HEK293T (cell line): ENCODE data around the gene AGRP.
"Not testable (repeated sequence)": the region's sequence is repeated elsewhere in the genome, so short reads cannot be mapped to it uniquely, and the experiment has no call there.

ENCODE experiments used
- CTCF ChIA-PET: fragments of 350-600 bp; formaldehyde crosslinking; extraction: SDS; loops from one replicate; lab custom pipeline; 2021; ENCODE audit warnings: antibody characterized with exemption, inconsistent platforms; lab: Yijun Ruan, JAX
- POLR2A ChIA-PET: fragments of 350-600 bp; formaldehyde crosslinking; extraction: SDS; loops from one replicate; lab custom pipeline; 2020; ENCODE audit warnings: antibody characterized with exemption, inconsistent platforms; lab: Yijun Ruan, JAX
- DNase-seq: peaks from one replicate; pipeline ENCODE4 v3.0.0; 2012; ENCODE audit warnings: mixed read lengths; ENCODE audit errors: extremely low spot score
- ARNT ChIP-seq: fragments of 450-650 bp; IDR thresholded peaks from 2 replicates; pipeline ENCODE4 v1.6.1; 2017; ENCODE audit warnings: mild to moderate bottlenecking
- BHLHE40 ChIP-seq: fragments of 450-650 bp; IDR thresholded peaks from 2 replicates; pipeline ENCODE4 v1.6.1; 2016; ENCODE audit warnings: mild to moderate bottlenecking, moderate library complexity, borderline replicate concordance
- CTBP1 ChIP-seq: fragments of 450-650 bp; IDR thresholded peaks from 2 replicates; pipeline ENCODE4 v1.6.1; 2016; ENCODE audit warnings: borderline replicate concordance
- ELF4 ChIP-seq: fragments of 450-650 bp; IDR thresholded peaks from 2 replicates; pipeline ENCODE4 v1.6.1; 2017; ENCODE audit warnings: antibody characterized with exemption
- FOXA1 ChIP-seq: fragments of 450-650 bp; IDR thresholded peaks from 2 replicates; pipeline ENCODE4 v1.6.1; 2016; ENCODE audit warnings: mild to moderate bottlenecking
- FOXK2 ChIP-seq: fragments of 450-650 bp; IDR thresholded peaks from 2 replicates; pipeline ENCODE4 v1.6.1; 2016; ENCODE audit warnings: mild to moderate bottlenecking
- FOXM1 ChIP-seq: fragments of 450-650 bp; IDR thresholded peaks from 2 replicates; pipeline ENCODE4 v1.6.1; 2017; ENCODE audit warnings: mild to moderate bottlenecking, borderline replicate concordance
- HDGF ChIP-seq: fragments of 450-650 bp; IDR thresholded peaks from 2 replicates; pipeline ENCODE4 v1.6.1; 2017; ENCODE audit warnings: antibody characterized with exemption, borderline replicate concordance
- L3MBTL2 ChIP-seq: fragments of 450-650 bp; conservative IDR thresholded peaks from 2 replicates; pipeline ENCODE4 v1.6.1; 2016; ENCODE audit warnings: mild to moderate bottlenecking
- LEF1 ChIP-seq: fragments of 450-650 bp; IDR thresholded peaks from 2 replicates; pipeline ENCODE4 v1.6.1; 2017; ENCODE audit warnings: mild to moderate bottlenecking, borderline replicate concordance
- NFRKB ChIP-seq: fragments of 450-650 bp; IDR thresholded peaks from 2 replicates; pipeline ENCODE4 v1.6.1; 2016; ENCODE audit warnings: mild to moderate bottlenecking, moderate library complexity
- SP1 ChIP-seq: fragments of 450-650 bp; IDR thresholded peaks from 2 replicates; pipeline ENCODE4 v1.6.1; 2017
- SUZ12 ChIP-seq: fragments of 450-650 bp; IDR thresholded peaks from 2 replicates; pipeline ENCODE4 v1.6.1; 2016; ENCODE audit warnings: mild to moderate bottlenecking
- TARDBP ChIP-seq: fragments of 450-650 bp; IDR thresholded peaks from 2 replicates; pipeline ENCODE4 v1.6.1; 2016
- ZNF384 ChIP-seq: fragments of 450-650 bp; IDR thresholded peaks from 2 replicates; pipeline ENCODE4 v1.6.1; 2016
- TF ChIP-seq, protein P1 (sequence below): fragments of 450-650 bp; IDR thresholded peaks from 2 replicates; pipeline ENCODE4 v1.6.1; 2016

Gene AGRP

DNA sequence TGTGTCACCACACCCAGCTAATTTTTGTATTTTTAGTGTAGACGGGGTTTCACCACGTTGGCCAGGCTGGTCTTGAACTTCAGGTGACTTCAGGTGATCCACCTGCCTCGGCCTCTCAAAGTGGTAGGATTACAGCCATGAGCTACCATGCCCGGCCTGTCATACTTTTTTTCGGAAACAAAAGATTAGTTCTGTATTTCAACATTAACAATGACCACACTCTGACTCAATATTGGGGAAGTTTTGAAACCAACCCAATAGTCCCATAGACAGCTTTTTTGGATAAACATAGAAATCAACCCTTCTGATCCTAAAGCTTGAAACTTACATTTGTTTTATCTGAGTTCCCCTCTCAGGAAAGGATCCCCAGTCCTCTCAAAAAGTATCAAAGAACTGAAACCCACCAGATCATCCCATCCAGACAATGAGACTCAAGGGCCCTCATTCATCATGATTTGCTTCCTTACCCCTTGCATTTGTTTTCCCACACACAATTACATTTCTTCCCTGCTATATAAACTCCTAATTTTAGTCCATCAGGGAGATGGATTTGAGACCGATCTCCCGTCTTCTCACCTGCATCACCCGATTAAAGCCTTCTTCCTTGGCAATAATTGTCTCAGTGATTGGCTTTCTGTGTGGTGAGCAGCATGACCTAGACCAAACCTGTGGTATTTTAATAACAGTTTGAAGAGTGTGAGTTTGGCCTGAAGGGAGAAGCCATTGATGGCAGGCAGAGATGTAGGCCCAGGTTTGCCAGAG is 7.2 kb upstream of the AGRP start:
- DNase-seq, result no peak
- ChIA-PET POLR2A (interaction anchor here (2.4 kb wide), 1 partner anchor 9 kb away, joined by 11 read pairs; the partner anchor contains the start of gene ATP6V0D1), CTCF (interaction anchor here (0.6 to 2.4 kb wide), 4 partner anchors 9 to 31 kb away, joined by 3 to 12 read pairs (median 8); partner anchors contain the start of gene ATP6V0D1)
- no peak for TF ChIP-seq TARDBP
- no peak for TF ChIP-seq CTBP1
- no peak for TF ChIP-seq FOXK2
- TF ChIP-seq FOXM1, result no peak
- TF ChIP-seq SUZ12, result no peak
- TF ChIP-seq, protein P1, sequence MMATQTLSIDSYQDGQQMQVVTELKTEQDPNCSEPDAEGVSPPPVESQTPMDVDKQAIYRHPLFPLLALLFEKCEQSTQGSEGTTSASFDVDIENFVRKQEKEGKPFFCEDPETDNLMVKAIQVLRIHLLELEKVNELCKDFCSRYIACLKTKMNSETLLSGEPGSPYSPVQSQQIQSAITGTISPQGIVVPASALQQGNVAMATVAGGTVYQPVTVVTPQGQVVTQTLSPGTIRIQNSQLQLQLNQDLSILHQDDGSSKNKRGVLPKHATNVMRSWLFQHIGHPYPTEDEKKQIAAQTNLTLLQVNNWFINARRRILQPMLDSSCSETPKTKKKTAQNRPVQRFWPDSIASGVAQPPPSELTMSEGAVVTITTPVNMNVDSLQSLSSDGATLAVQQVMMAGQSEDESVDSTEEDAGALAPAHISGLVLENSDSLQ, result no peak
- TF ChIP-seq ELF4, result no peak
- TF ChIP-seq ZNF384, result no peak
- TF ChIP-seq LEF1, result no peak

GRCh38 chr16:67489401-67490083 is 6.2 kb upstream of the AGRP start:
- TF ChIP-seq LEF1 (no peak), ELF4 (no peak), L3MBTL2 (no peak), NFRKB (no peak), TARDBP (no peak), HDGF (no peak), FOXK2 (no peak), SUZ12 (no peak), FOXM1 (no peak), FOXA1 (no peak), SP1 (no peak), CTBP1 (no peak), ARNT (no peak), BHLHE40 (no peak), ZNF384 (no peak)
- TF ChIP-seq, protein P1, result no peak
- CTCF ChIA-PET, result interaction anchor here (0.7 to 1.7 kb wide), 6 partner anchors 8 to 388 kb away, joined by 3 to 9 read pairs (median 7); partner anchors contain the start of gene ATP6V0D1
- DNase-seq, result no peak
- POLR2A ChIA-PET, result interaction anchor here (2.4 kb wide), 1 partner anchor 8 kb away, joined by 11 read pairs; the partner anchor contains the start of gene ATP6V0D1

- DNase-seq, POLR2A ChIA-PET: not testable (repeated sequence)
- CTCF ChIA-PET, result interaction anchor here (0.6 kb wide), 1 partner anchor 92 kb away, joined by 3 read pairs; no protein-coding TSS in a partner anchor
Measured at GRCh38 chr16:67487561-67487960, 4.2 kb upstream of the AGRP start.

GRCh38 chr16:67486805-67487204 is 3.5 kb upstream of the AGRP start:
- POLR2A ChIA-PET, result no interaction called here

DNA sequence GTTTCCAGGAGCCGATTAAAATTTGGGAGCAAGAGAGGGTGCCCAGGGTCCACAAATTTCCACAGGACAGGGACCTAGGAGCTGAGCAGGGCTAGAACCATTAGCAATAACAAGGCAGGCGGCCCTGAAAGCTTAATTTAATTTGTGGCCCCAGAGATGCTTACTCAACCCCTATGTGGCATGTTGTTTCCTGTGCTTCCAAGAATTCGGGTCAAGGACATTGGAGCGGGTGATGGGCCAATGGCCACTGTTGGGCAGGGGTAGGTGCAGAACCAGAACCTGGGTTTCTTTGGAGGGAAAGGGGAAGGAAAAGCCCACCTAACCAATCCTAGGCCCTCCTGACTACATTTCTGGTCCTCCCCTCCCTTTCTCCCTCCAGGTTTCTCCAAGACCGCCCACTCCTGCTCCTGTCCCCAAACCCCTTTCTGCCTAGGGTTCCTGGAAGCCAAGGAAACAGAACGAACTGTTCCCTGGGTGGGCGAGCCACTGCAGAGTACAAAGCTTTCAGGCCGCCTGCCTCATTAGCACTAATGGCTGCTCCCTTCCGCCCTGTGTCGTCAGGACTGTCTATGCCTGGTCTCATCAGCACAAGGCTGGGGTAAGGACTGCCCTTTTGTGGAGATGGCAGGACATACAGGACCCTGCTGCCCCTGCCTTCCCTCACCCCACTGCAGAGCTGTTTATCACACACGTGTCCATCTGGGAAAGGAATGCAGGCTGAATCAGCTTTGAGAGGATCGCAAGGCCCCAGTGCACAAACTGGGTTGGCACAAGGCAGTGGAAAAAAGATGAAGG is 581 bp upstream of the AGRP start:
- POLR2A ChIA-PET, result no interaction called here
- DNase-seq, result no peak
- CTCF ChIA-PET, result interaction anchor here (1.0 to 1.1 kb wide), 2 partner anchors 30 to 37 kb away, joined by 3 to 7 read pairs; no protein-coding TSS in a partner anchor
- TF ChIP-seq SP1 (no peak), SUZ12 (no peak), ZNF384 (no peak), HDGF (no peak), ELF4 (no peak), BHLHE40 (no peak), LEF1 (no peak), ARNT (no peak), TARDBP (no peak)

More at GRCh38 chr16:67486805-67487204, 3.5 kb upstream of the AGRP start:
- CTCF ChIA-PET, result interaction anchor here (0.6 kb wide), 1 partner anchor 37 kb away, joined by 4 read pairs; no protein-coding TSS in a partner anchor
- no peak for DNase-seq
- no peak for TF ChIP-seq HDGF

DNA sequence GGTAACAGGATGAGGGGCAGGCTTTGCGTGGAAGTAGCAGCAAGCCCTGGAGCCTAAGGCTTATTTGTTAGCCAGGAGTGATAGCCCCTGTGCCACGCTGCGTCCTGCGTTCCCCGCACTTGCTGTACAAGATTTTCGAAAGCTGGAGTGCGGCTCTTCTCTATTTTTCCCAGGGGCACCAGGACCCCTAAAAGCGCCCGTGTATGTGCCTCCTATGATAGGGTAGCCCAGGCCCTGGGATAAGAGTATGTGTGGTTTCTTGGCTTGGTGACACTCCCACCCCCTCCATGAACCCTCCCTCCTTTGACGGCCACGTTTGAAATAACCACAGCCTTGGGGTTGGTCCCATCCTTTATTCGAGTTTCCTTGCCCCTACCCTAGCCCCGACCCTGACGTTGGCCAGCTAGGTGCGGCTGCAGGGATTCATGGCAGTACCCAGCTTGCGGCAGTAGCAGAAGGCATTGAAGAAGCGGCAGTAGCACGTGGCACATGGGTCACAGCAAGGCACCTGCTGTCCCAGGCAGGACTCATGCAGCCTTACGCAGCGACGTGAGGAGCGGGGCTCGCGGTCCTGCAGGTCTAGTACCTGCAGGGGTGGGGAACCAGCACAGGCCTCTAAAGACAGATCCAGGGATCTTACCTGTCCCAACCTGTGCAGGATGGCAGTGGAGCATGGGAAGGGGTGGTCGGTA is 968 bp downstream of the AGRP start:
- CTCF ChIA-PET, result interaction anchor here (1.0 to 2.0 kb wide), 3 partner anchors 8 to 39 kb away, joined by 3 to 12 read pairs (median 7); no protein-coding TSS in a partner anchor
- POLR2A ChIA-PET, result no interaction called here

More for the DNA sequence above, 968 bp downstream of the AGRP start:
- DNase-seq, result no peak
- TF ChIP-seq SP1 (no peak), TARDBP (no peak), ELF4 (no peak), CTBP1 (no peak), ZNF384 (no peak), LEF1 (no peak), NFRKB (no peak)
- TF ChIP-seq, protein P1, result no peak
